ENCODE data around the gene NR2F6. TPM values are rescaled to one million over a fixed set of nuclear protein-coding genes. Genes with fewer than 3 reads are reported as not detected.
A peak's percentile ranks its signal among the peaks of the same experiment; 100 is the strongest.

NR2F6 gene
- total and polyA plus RNA-seq, 2 experiments from 2014 or later, result 124 to 173 TPM

- no peaks in the 10 kb centered on the region for H3K9me3 ChIP-seq (ENCODE audit: low read depth)
- H3K27me3 ChIP-seq, result no peaks in the 10 kb centered on the region
- no peak overlapping the region for H3K4me3 ChIP-seq
- no peak for TF ChIP-seq CTCF (IDR thresholded peaks at IDR 0.05; ENCODE audit: low read depth, low read length)
- H3K4me1 ChIP-seq (ENCODE audit: low read depth), result no peaks in the 10 kb centered on the region
- no peaks in the 10 kb centered on the region for H3K36me3 ChIP-seq
- no peak overlapping the region for H3K27ac ChIP-seq
- DNase-seq (ENCODE audit: low read depth in 1 of 2, low spot score in 1 of 2), result no peak
Measured at GRCh38 chr19:17262557-17262956, 16.8 kb upstream of the NR2F6 start.

GRCh38 chr19:17260842-17261325 lies 15.2 kb upstream of the NR2F6 start:
- Histone ChIP-seq H3K4me1 (ENCODE audit: low read depth) (no peaks in the 10 kb centered on the region), H3K9me3 (ENCODE audit: low read depth) (no peaks in the 10 kb centered on the region), H3K4me3 (no peak overlapping the region), H3K36me3 (no peaks in the 10 kb centered on the region), H3K27me3 (no peaks in the 10 kb centered on the region), H3K27ac (no peak overlapping the region)
- TF ChIP-seq CTCF (IDR thresholded peaks at IDR 0.05; ENCODE audit: low read depth, low read length), result peak; percentile 88
- peak; percentile 82 for DNase-seq (ENCODE audit: low read depth in 1 of 2, low spot score in 1 of 2)

GRCh38 chr19:17259934-17260333 lies 14.2 kb upstream of the NR2F6 start:
- H3K4me1 ChIP-seq (ENCODE audit: low read depth), result no peaks in the 10 kb centered on the region

GRCh38 chr19:17259118-17259780 lies 13.5 kb upstream of the NR2F6 start:
- no peaks in the 10 kb centered on the region for H3K27me3 ChIP-seq
- peak in 1 of 2 donors; percentile 36 for DNase-seq (ENCODE audit: low read depth in 1 of 2, low spot score in 1 of 2)
- H3K9me3 ChIP-seq (ENCODE audit: low read depth), result no peaks in the 10 kb centered on the region
- H3K36me3 ChIP-seq, result no peaks in the 10 kb centered on the region
- no peak for TF ChIP-seq CTCF (IDR thresholded peaks at IDR 0.05; ENCODE audit: low read depth, low read length)
- no peak overlapping the region for H3K4me3 ChIP-seq
- no peak overlapping the region for H3K27ac ChIP-seq
- H3K4me1 ChIP-seq (ENCODE audit: low read depth), result no peaks in the 10 kb centered on the region

More at GRCh38 chr19:17259934-17260333, 14.2 kb upstream of the NR2F6 start:
- DNase-seq (ENCODE audit: low read depth in 1 of 2, low spot score in 1 of 2), result no peak
- H3K36me3 ChIP-seq, result no peaks in the 10 kb centered on the region
- TF ChIP-seq CTCF (IDR thresholded peaks at IDR 0.05; ENCODE audit: low read depth, low read length), result no peak
- no peak overlapping the region for H3K27ac ChIP-seq
- H3K27me3 ChIP-seq, result no peaks in the 10 kb centered on the region
- H3K4me3 ChIP-seq, result no peak overlapping the region
- no peaks in the 10 kb centered on the region for H3K9me3 ChIP-seq (ENCODE audit: low read depth)

GRCh38 chr19:17256130-17256529 lies 10.4 kb upstream of the NR2F6 start:
- H3K4me1 ChIP-seq (ENCODE audit: low read depth), result no peaks in the 10 kb centered on the region
- no peak overlapping the region for H3K4me3 ChIP-seq
- H3K27me3 ChIP-seq, result no peaks in the 10 kb centered on the region
- H3K9me3 ChIP-seq (ENCODE audit: low read depth), result no peaks in the 10 kb centered on the region
- no peaks in the 10 kb centered on the region for H3K36me3 ChIP-seq
- no peak overlapping the region for H3K27ac ChIP-seq
- DNase-seq (ENCODE audit: low read depth in 1 of 2, low spot score in 1 of 2), result no peak
- TF ChIP-seq CTCF (IDR thresholded peaks at IDR 0.05; ENCODE audit: low read depth, low read length), result no peak

Data from cardiac muscle cell (in vitro differentiated cells and primary cell).